Glutamatergic neuron (in vitro differentiated cells): Measurements from ENCODE around the gene DES. TPM values are rescaled to one million over a fixed set of nuclear protein-coding genes. Genes with fewer than 3 reads are reported as not detected.
A peak's percentile ranks its signal among the peaks of the same experiment; 100 is the strongest.

Source experiments
- DNase-seq: peaks from one replicate; pipeline ENCODE4 v3.0.0; 2022
- H3K27ac Mint-ChIP-seq: one replicate; pipeline ENCODE4 v1.8.0; 2020; ENCODE audit warnings: mild to moderate bottlenecking, mixed read lengths, inconsistent platforms; ENCODE audit not compliant: unreplicated experiment
- H3K27me3 Mint-ChIP-seq: one replicate; pipeline ENCODE4 v1.8.0; 2020; ENCODE audit warnings: mild to moderate bottlenecking, moderate library complexity, mixed read lengths, inconsistent platforms; ENCODE audit not compliant: unreplicated experiment
- H3K36me3 Mint-ChIP-seq: one replicate; pipeline ENCODE4 v1.8.0; 2020; ENCODE audit warnings: mild to moderate bottlenecking, mixed read lengths, inconsistent platforms; ENCODE audit not compliant: unreplicated experiment
- H3K4me1 Mint-ChIP-seq: one replicate; pipeline ENCODE4 v1.8.0; 2020; ENCODE audit warnings: mild to moderate bottlenecking, low read depth, mixed read lengths, inconsistent platforms; ENCODE audit not compliant: unreplicated experiment
- H3K4me3 Mint-ChIP-seq: one replicate; pipeline ENCODE4 v1.8.0; 2020; ENCODE audit warnings: mild to moderate bottlenecking, mixed read lengths, inconsistent platforms; ENCODE audit not compliant: unreplicated experiment
- H3K9me3 Mint-ChIP-seq: one replicate; pipeline ENCODE4 v1.8.0; 2020; ENCODE audit warnings: mild to moderate bottlenecking, moderate library complexity, mixed read lengths, inconsistent platforms; ENCODE audit not compliant: unreplicated experiment
- CTCF ChIP-seq: fragments of 200-600 bp; sonication (generic); IDR thresholded peaks from one replicate; pipeline ENCODE4 v1.5.0; 2021; ENCODE audit not compliant: partially characterized antibody, unreplicated experiment
- long read RNA-seq: library from polyadenylated mRNA; unstranded; transcript quantifications from one replicate; pipeline ENCODE4 v2.0.0, GENCODE V29; 2020; ENCODE audit not compliant: unreplicated experiment
- total RNA-seq: library from RNA; stranded (reverse); fragmentation: NEBNext Ultra II Directional; extraction: Animal tissue kit (Norgen Biotek cat#: 25700); gene quantifications from one replicate; pipeline ENCODE4 v1.2.1, GENCODE V29; 2021; ENCODE audit not compliant: unreplicated experiment

Gene DES
- total RNA-seq = 1.3 TPM
- long read RNA-seq = 0 reads

- H3K36me3 Mint-ChIP-seq = no peaks in the 10 kb centered on the region
- no peak within 1 kb of the TSS for H3K27ac Mint-ChIP-seq
- no peak for DNase-seq
- H3K4me3 Mint-ChIP-seq = peak within 1 kb of the TSS; percentile 34
- peaks cover 3% of the 10 kb centered on the region for H3K9me3 Mint-ChIP-seq
- no peak for TF ChIP-seq CTCF
- no peaks in the 10 kb centered on the region for H3K4me1 Mint-ChIP-seq
- peaks cover 3% of the 10 kb centered on the region for H3K27me3 Mint-ChIP-seq
These were observed at the start of gene DES for GRCh38 chr2:219418155-219419011. Gene DES, plus strand, starts transcription at chr2:219418377. Its CDS starts 86 bp downstream, at chr2:219418463.

- Mint-ChIP-seq H3K9me3 (peaks cover 2% of the 10 kb centered on the region), H3K36me3 (no peaks in the 10 kb centered on the region), H3K27ac (no peak overlapping the region), H3K4me1 (peaks cover 2% of the 10 kb centered on the region), H3K4me3 (no peak overlapping the region), H3K27me3 (peaks cover 4% of the 10 kb centered on the region)
- no peak for DNase-seq
- no peak for TF ChIP-seq CTCF
These were observed 49.4 kb upstream of the DES start for GRCh38 chr2:219368690-219369191.

- peaks cover 4% of the 10 kb centered on the region for H3K27me3 Mint-ChIP-seq
- peaks cover 2% of the 10 kb centered on the region for H3K4me1 Mint-ChIP-seq
- no peak overlapping the region for H3K4me3 Mint-ChIP-seq
- H3K36me3 Mint-ChIP-seq = no peaks in the 10 kb centered on the region
- H3K27ac Mint-ChIP-seq = no peak overlapping the region
- H3K9me3 Mint-ChIP-seq = peaks cover 2% of the 10 kb centered on the region
- TF ChIP-seq CTCF = no peak
- DNase-seq = no peak
These were observed 48.7 kb upstream of the DES start for GRCh38 chr2:219369447-219369861.

GRCh38 chr2:219378163-219378851 is 39.9 kb upstream of the DES start:
- Mint-ChIP-seq H3K27me3 (peaks cover 3% of the 10 kb centered on the region), H3K9me3 (peaks cover 2% of the 10 kb centered on the region), H3K4me3 (no peak overlapping the region), H3K27ac (no peak overlapping the region), H3K4me1 (peaks cover 4% of the 10 kb centered on the region), H3K36me3 (no peaks in the 10 kb centered on the region)
- TF ChIP-seq CTCF = no peak
- no peak for DNase-seq
